HL-60 (cell line): Measurements from ENCODE around the gene ANK3.

ENCODE experiments used
- TF ChIP-seq, protein P1 (sequence below): IDR thresholded peaks from 2 replicates; pipeline ENCODE4 v1.6.1; 2012; ENCODE audit warnings: low read depth; ENCODE audit not compliant: insufficient replicate concordance
- TF ChIP-seq, protein P2 (sequence below): IDR thresholded peaks from one replicate; pipeline ENCODE4 v1.5.1; 2011; ENCODE audit warnings: low read length, control low read depth, inconsistent platforms; ENCODE audit not compliant: insufficient read depth

DNA sequence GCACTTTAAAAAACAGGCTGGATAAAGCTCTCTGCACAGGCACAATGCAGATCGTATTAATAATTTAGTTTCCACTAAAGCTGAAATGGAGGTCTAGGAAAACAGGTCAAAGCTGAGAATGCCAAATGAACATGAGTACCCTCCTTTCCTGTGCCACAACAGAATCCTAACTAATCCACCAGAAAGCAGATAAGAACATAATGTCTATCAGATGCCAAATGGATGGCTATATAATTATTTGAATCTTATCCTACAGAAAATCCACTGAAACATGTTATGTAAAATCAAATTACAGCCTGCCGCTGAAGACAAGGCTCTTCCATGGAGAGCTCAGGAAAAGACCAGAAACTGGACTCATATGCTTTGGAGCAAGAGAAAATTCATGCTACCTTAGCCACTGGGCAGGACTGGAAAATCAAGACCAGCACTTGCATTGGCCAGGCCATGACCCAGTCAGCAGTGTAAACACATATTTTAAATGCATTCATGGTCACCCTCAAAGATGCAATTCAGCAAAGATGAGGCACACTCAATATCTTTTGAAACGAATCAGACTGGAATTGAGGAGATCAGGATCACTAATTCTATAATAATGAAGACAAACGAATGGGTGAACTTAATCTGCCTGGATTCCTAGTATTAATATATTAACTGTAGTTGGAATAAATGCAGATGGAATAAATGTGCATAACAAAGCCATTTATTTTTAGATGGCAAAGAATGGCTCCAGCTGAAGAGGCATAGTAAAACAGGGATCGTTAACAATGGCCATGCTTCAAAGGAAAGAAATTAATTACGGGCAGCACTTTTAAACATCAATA is 13.2 kb downstream of the ANK3 start:
- TF ChIP-seq, protein P1, sequence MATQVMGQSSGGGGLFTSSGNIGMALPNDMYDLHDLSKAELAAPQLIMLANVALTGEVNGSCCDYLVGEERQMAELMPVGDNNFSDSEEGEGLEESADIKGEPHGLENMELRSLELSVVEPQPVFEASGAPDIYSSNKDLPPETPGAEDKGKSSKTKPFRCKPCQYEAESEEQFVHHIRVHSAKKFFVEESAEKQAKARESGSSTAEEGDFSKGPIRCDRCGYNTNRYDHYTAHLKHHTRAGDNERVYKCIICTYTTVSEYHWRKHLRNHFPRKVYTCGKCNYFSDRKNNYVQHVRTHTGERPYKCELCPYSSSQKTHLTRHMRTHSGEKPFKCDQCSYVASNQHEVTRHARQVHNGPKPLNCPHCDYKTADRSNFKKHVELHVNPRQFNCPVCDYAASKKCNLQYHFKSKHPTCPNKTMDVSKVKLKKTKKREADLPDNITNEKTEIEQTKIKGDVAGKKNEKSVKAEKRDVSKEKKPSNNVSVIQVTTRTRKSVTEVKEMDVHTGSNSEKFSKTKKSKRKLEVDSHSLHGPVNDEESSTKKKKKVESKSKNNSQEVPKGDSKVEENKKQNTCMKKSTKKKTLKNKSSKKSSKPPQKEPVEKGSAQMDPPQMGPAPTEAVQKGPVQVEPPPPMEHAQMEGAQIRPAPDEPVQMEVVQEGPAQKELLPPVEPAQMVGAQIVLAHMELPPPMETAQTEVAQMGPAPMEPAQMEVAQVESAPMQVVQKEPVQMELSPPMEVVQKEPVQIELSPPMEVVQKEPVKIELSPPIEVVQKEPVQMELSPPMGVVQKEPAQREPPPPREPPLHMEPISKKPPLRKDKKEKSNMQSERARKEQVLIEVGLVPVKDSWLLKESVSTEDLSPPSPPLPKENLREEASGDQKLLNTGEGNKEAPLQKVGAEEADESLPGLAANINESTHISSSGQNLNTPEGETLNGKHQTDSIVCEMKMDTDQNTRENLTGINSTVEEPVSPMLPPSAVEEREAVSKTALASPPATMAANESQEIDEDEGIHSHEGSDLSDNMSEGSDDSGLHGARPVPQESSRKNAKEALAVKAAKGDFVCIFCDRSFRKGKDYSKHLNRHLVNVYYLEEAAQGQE, result no peak
- TF ChIP-seq, protein P2, sequence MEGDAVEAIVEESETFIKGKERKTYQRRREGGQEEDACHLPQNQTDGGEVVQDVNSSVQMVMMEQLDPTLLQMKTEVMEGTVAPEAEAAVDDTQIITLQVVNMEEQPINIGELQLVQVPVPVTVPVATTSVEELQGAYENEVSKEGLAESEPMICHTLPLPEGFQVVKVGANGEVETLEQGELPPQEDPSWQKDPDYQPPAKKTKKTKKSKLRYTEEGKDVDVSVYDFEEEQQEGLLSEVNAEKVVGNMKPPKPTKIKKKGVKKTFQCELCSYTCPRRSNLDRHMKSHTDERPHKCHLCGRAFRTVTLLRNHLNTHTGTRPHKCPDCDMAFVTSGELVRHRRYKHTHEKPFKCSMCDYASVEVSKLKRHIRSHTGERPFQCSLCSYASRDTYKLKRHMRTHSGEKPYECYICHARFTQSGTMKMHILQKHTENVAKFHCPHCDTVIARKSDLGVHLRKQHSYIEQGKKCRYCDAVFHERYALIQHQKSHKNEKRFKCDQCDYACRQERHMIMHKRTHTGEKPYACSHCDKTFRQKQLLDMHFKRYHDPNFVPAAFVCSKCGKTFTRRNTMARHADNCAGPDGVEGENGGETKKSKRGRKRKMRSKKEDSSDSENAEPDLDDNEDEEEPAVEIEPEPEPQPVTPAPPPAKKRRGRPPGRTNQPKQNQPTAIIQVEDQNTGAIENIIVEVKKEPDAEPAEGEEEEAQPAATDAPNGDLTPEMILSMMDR, result no peak
